Nephron progenitor cell (in vitro differentiated cells): Measurements from ENCODE around the gene RPTOR.

Source experiments
- DNase-seq: peaks from one replicate; pipeline ENCODE4 v3.0.0; 2021
- H3K27ac Mint-ChIP-seq: 2 replicates; pipeline ENCODE4 v1.8.0; 2021; ENCODE audit warnings: mild to moderate bottlenecking, moderate library complexity, mixed read lengths
- H3K27me3 Mint-ChIP-seq: 2 replicates; pipeline ENCODE4 v1.8.0; 2021; ENCODE audit warnings: mild to moderate bottlenecking, low read depth, mixed read lengths; ENCODE audit not compliant: poor library complexity
- H3K36me3 Mint-ChIP-seq: 2 replicates; pipeline ENCODE4 v1.8.0; 2021; ENCODE audit warnings: low read depth, mixed read lengths
- H3K4me1 Mint-ChIP-seq: 2 replicates; pipeline ENCODE4 v1.8.0; 2021; ENCODE audit warnings: mixed read lengths
- H3K4me3 Mint-ChIP-seq: 2 replicates; pipeline ENCODE4 v1.8.0; 2021; ENCODE audit warnings: mild to moderate bottlenecking, moderate library complexity, mixed read lengths
- H3K9me3 Mint-ChIP-seq: 2 replicates; pipeline ENCODE4 v1.8.0; 2021; ENCODE audit warnings: mild to moderate bottlenecking, moderate library complexity, mixed read lengths
- CTCF ChIP-seq: fragments of 200-600 bp; sonication (generic); IDR thresholded peaks from 2 replicates; pipeline ENCODE4 v1.5.0; 2021; ENCODE audit warnings: antibody characterized with exemption

The RPTOR gene

GRCh38 chr17:80978499-80979497, 434.2 kb downstream of the RPTOR start:
- peak overlapping the region; percentile 69 for H3K27ac Mint-ChIP-seq
- no peak for TF ChIP-seq CTCF
- H3K27me3 Mint-ChIP-seq: peaks cover 40% of the 10 kb centered on the region
- DNase-seq: no peak
- H3K36me3 Mint-ChIP-seq: no peaks in the 10 kb centered on the region
- H3K4me1 Mint-ChIP-seq: peaks cover 33% of the 10 kb centered on the region
- peaks cover 6% of the 10 kb centered on the region for H3K9me3 Mint-ChIP-seq
- no peak overlapping the region for H3K4me3 Mint-ChIP-seq

GRCh38 chr17:80979547-80980378, 435.1 kb downstream of the RPTOR start:
- peaks cover 6% of the 10 kb centered on the region for H3K9me3 Mint-ChIP-seq
- H3K27me3 Mint-ChIP-seq: peaks cover 38% of the 10 kb centered on the region
- H3K4me3 Mint-ChIP-seq: peak overlapping the region; percentile 80
- no peaks in the 10 kb centered on the region for H3K36me3 Mint-ChIP-seq
- H3K27ac Mint-ChIP-seq: peak overlapping the region; percentile 83
- TF ChIP-seq CTCF: no peak
- peaks cover 38% of the 10 kb centered on the region for H3K4me1 Mint-ChIP-seq
- no peak for DNase-seq

- H3K27me3 Mint-ChIP-seq: peaks cover 34% of the 10 kb centered on the region
- TF ChIP-seq CTCF: no peak
- H3K36me3 Mint-ChIP-seq: no peaks in the 10 kb centered on the region
- H3K4me3 Mint-ChIP-seq: peak overlapping the region; percentile 80
- DNase-seq: no peak
- peaks cover 42% of the 10 kb centered on the region for H3K4me1 Mint-ChIP-seq
- H3K9me3 Mint-ChIP-seq: peaks cover 6% of the 10 kb centered on the region
- H3K27ac Mint-ChIP-seq: peak overlapping the region; percentile 83
Measured at GRCh38 chr17:80980397-80981061, 435.9 kb downstream of the RPTOR start.

GRCh38 chr17:80981062-80981902, 436.6 kb downstream of the RPTOR start:
- Mint-ChIP-seq H3K27me3 (peaks cover 34% of the 10 kb centered on the region), H3K9me3 (peaks cover 6% of the 10 kb centered on the region), H3K27ac (no peak overlapping the region), H3K4me1 (peaks cover 42% of the 10 kb centered on the region), H3K36me3 (no peaks in the 10 kb centered on the region), H3K4me3 (peak overlapping the region; percentile 80)
- DNase-seq: peak; percentile 86
- TF ChIP-seq CTCF: peak; percentile 85

GRCh38 chr17:80981929-80982425, 437.3 kb downstream of the RPTOR start:
- H3K4me1 Mint-ChIP-seq: peaks cover 42% of the 10 kb centered on the region
- H3K27me3 Mint-ChIP-seq: peaks cover 32% of the 10 kb centered on the region
- peak overlapping the region; percentile 60 for H3K4me3 Mint-ChIP-seq

More at GRCh38 chr17:80981929-80982425, 437.3 kb downstream of the RPTOR start:
- H3K36me3 Mint-ChIP-seq: no peaks in the 10 kb centered on the region
- peaks cover under 1% of the 10 kb centered on the region for H3K9me3 Mint-ChIP-seq
- TF ChIP-seq CTCF: no peak
- DNase-seq: no peak
- no peak overlapping the region for H3K27ac Mint-ChIP-seq
